GM23338 (cell line): ENCODE data around the gene C11orf71.

Experiments
- CREB1 ChIP-seq: fragments of 250-450 bp; sonication (Bioruptor Pico); IDR thresholded peaks from 2 replicates; pipeline ENCODE4 v1.5.0; 2020; ENCODE audit warnings: low read depth, mild to moderate bottlenecking, moderate library complexity
- CTCF ChIP-seq, 2 experiments: fragments of 200-600 bp in 1 of 2; sonication (generic) in 1 of 2; conservative IDR thresholded peaks; 2 replicates each; pipeline versions ENCODE4 v1.5.1 to v1.6.1; 2016 to 2017; ENCODE audit warnings: antibody characterized with exemption in 2 of 2, low read depth in 2 of 2, mild to moderate bottlenecking in 2 of 2, moderate library complexity in 1 of 2
- ETS1 ChIP-seq: IDR thresholded peaks from 2 replicates; pipeline ENCODE4 v1.6.1; 2016; ENCODE audit warnings: antibody characterized with exemption
- EZH2 ChIP-seq: fragments of 200-600 bp; sonication (generic); IDR thresholded peaks from one replicate; pipeline ENCODE4 v1.8.0; 2017; ENCODE audit warnings: antibody characterized with exemption, mild to moderate bottlenecking, low read depth; ENCODE audit not compliant: unreplicated experiment
- EZH2phosphoT487 ChIP-seq: fragments of 200-600 bp; sonication (generic); IDR thresholded peaks from one replicate; pipeline ENCODE4 v1.8.1; 2018; ENCODE audit warnings: antibody characterized with exemption; ENCODE audit not compliant: unreplicated experiment
- JUNB ChIP-seq: IDR thresholded peaks from one replicate; pipeline ENCODE4 v1.6.1; 2016; ENCODE audit warnings: antibody characterized with exemption; ENCODE audit not compliant: unreplicated experiment
- POLR2AphosphoS5 ChIP-seq: IDR thresholded peaks from 2 replicates; pipeline ENCODE4 v1.6.1; 2016; ENCODE audit warnings: antibody characterized with exemption, low read depth
- REST ChIP-seq: IDR thresholded peaks from one replicate; pipeline ENCODE4 v1.6.1; 2018; ENCODE audit warnings: antibody characterized with exemption; ENCODE audit not compliant: unreplicated experiment
- ZNF114 ChIP-seq: fragments of 250-450 bp; sonication (Bioruptor Pico); IDR thresholded peaks from 2 replicates; pipeline ENCODE4 v1.5.0; 2020; ENCODE audit warnings: mild to moderate bottlenecking, moderate library complexity
- ZNF331 ChIP-seq: fragments of 250-450 bp; sonication (Bioruptor Pico); IDR thresholded peaks from 2 replicates; pipeline ENCODE4 v1.5.0; 2020; ENCODE audit warnings: low read depth, mild to moderate bottlenecking, moderate library complexity
- ZNF462 ChIP-seq: fragments of 250-450 bp; sonication (Bioruptor Pico); IDR thresholded peaks from 2 replicates; pipeline ENCODE4 v1.5.0; 2020; ENCODE audit warnings: mild to moderate bottlenecking, moderate library complexity

GRCh38 chr11:114400216-114400914, at the start of gene C11orf71, which contains the start of gene RBM7:
- TF ChIP-seq CTCF (conservative IDR thresholded peaks at IDR 0.05; ENCODE audit: low read depth in 2 of 2) (no peak; a peak in 2 of 4 replicates), REST (no peak), EZH2 (no peak), POLR2AphosphoS5 (peak; percentile 98), ZNF114 (CRISPR knock-in tag) (no peak), ETS1 (peak; percentile 24; the same call in 1 of the 2 replicates), EZH2phosphoT487 (no peak), JUNB (no peak), ZNF331 (CRISPR knock-in tag) (no peak), ZNF462 (CRISPR knock-in tag) (no peak), CREB1 (CRISPR knock-in tag) (peak; percentile 81)
